SK-N-SH (cell line): ENCODE measurements around the gene COL15A1. TPM values are rescaled to one million over a fixed set of nuclear protein-coding genes. Genes with fewer than 3 reads are reported as not detected.

Source experiments
- CTCF ChIA-PET: fragments of 300-600, 350-600 bp; formaldehyde crosslinking; extraction: SDS; loops from one replicate; lab custom pipeline; 2021; lab: Yijun Ruan, JAX
- POLR2A ChIA-PET: fragments of 350-600 bp; sonication (Branson Sonifier 250); formaldehyde crosslinking; extraction: SDS; loops from one replicate; lab custom pipeline; 2020; ENCODE audit warnings: antibody characterized with exemption, inconsistent platforms; lab: Yijun Ruan, JAX
- DNase-seq: peaks from one replicate; pipeline ENCODE4 v3.0.0; 2012
- H2AFZ ChIP-seq: fragments of 200-600 bp; sonication (generic); 2 replicates; pipeline ENCODE4 v1.8.1; 2016; ENCODE audit warnings: antibody characterized with exemption, mild to moderate bottlenecking, low read depth
- H3F3A ChIP-seq: fragments of 200-600 bp; sonication (generic); replicated peaks from 2 replicates; pipeline ENCODE3; 2016; ENCODE audit warnings: antibody characterized with exemption, mild to moderate bottlenecking; ENCODE audit not compliant: insufficient read depth
- H3K27ac ChIP-seq, 2 experiments: fragments of 200-500 bp in 1 of 2; fragments of 200-600 bp in 1 of 2; sonication (Bioruptor generic) in 1 of 2; sonication (generic), shearing (Covaris generic) in 1 of 2; 2 replicates each; pipeline versions ENCODE4 v1.5.1 to v1.6.1; 2014 to 2016; ENCODE audit warnings: low read depth in 2 of 2, inconsistent platforms in 1 of 2, low read length in 1 of 2, mild to moderate bottlenecking in 1 of 2, mixed read lengths in 1 of 2
- H3K27me3 ChIP-seq: fragments of 200-600 bp; sonication (generic), shearing (Covaris generic); 2 replicates; pipeline ENCODE4 v1.6.1; 2016; ENCODE audit warnings: mixed run types; ENCODE audit not compliant: insufficient read depth
- H3K36me3 ChIP-seq, 2 experiments: fragments of 200-500 bp in 1 of 2; fragments of 200-600 bp in 1 of 2; sonication (Bioruptor generic) in 1 of 2; sonication (generic) in 1 of 2; replicated peaks in 1 of 2; 2 replicates each; pipeline versions ENCODE3 to v1.5.1; 2014 to 2016; ENCODE audit warnings: low read length in 1 of 2, mild to moderate bottlenecking in 1 of 2; ENCODE audit not compliant: insufficient read depth in 2 of 2, control insufficient read depth in 1 of 2
- H3K4me1 ChIP-seq, 2 experiments: fragments of 200-500 bp in 1 of 2; fragments of 200-600 bp in 1 of 2; sonication (Bioruptor generic) in 1 of 2; sonication (generic), shearing (Covaris generic) in 1 of 2; 2 replicates each; pipeline versions ENCODE4 v1.5.1 to v1.6.1; 2014 to 2016; ENCODE audit warnings: low read depth in 1 of 2, low read length in 1 of 2, mixed run types in 1 of 2; ENCODE audit not compliant: insufficient read depth in 2 of 2, control insufficient read depth in 1 of 2
- H3K4me2 ChIP-seq: fragments of 200-600 bp; sonication (generic), shearing (Covaris generic); 2 replicates; pipeline ENCODE4 v1.6.1; 2017; ENCODE audit warnings: mixed run types
- H3K4me3 ChIP-seq, 2 experiments: fragments of 200-500 bp in 1 of 2; fragments of 200-600 bp in 1 of 2; sonication (Bioruptor generic) in 1 of 2; sonication (generic), shearing (Covaris generic) in 1 of 2; 2 replicates each; pipeline versions ENCODE4 v1.5.1 to v1.8.1; 2014 to 2016; ENCODE audit warnings: low read depth in 2 of 2, inconsistent platforms in 1 of 2, low read length in 1 of 2, mild to moderate bottlenecking in 1 of 2, mixed read lengths in 1 of 2, moderate library complexity in 1 of 2
- H3K79me2 ChIP-seq: fragments of 200-600 bp; sonication (generic); 2 replicates; pipeline ENCODE4 v1.8.1; 2017; ENCODE audit warnings: mild to moderate bottlenecking; ENCODE audit not compliant: insufficient read depth
- H3K9ac ChIP-seq: fragments of 200-600 bp; sonication (generic); 2 replicates; pipeline ENCODE4 v1.6.1; 2017; ENCODE audit warnings: mixed run types
- H3K9me2 ChIP-seq: fragments of 200-600 bp; sonication (generic); 2 replicates; pipeline ENCODE4 v1.6.1; 2017; ENCODE audit warnings: mixed run types
- H3K9me3 ChIP-seq: fragments of 200-600 bp; sonication (generic); 2 replicates; pipeline ENCODE4 v1.6.1; 2017; ENCODE audit warnings: mixed run types, mild to moderate bottlenecking, moderate library complexity
- H4K20me1 ChIP-seq: fragments of 200-600 bp; sonication (generic); 2 replicates; pipeline ENCODE4 v1.6.1; 2017; ENCODE audit warnings: mild to moderate bottlenecking, mixed run types; ENCODE audit not compliant: insufficient read depth
- ELF1 ChIP-seq: IDR thresholded peaks from 2 replicates; pipeline ENCODE4 v1.4.0; 2012
- FOSL2 ChIP-seq: IDR thresholded peaks from 2 replicates; pipeline ENCODE4 v1.4.0; 2012; ENCODE audit warnings: low read depth, mild to moderate bottlenecking, moderate library complexity, borderline replicate concordance
- FOXM1 ChIP-seq: IDR thresholded peaks from 2 replicates; pipeline ENCODE4 v1.4.0; 2012; ENCODE audit warnings: low read depth, mild to moderate bottlenecking
- GABPA ChIP-seq: IDR thresholded peaks from 2 replicates; pipeline ENCODE4 v1.4.0; 2012; ENCODE audit warnings: low read depth, mild to moderate bottlenecking
- GATA2 ChIP-seq: sonication (generic); formaldehyde crosslinking; IDR thresholded peaks from 2 replicates; pipeline ENCODE4 v1.5.0; 2020; ENCODE audit warnings: mild to moderate bottlenecking, missing genetic modification reagents
- JUND ChIP-seq: IDR thresholded peaks from 2 replicates; pipeline ENCODE4 v1.4.0; 2012
- MXI1 ChIP-seq: IDR thresholded peaks from 2 replicates; pipeline ENCODE4 v1.6.1; 2012; ENCODE audit warnings: mild to moderate bottlenecking, low read depth, low read length, improper control_type of control experiment
- NRF1 ChIP-seq: IDR thresholded peaks from 2 replicates; pipeline ENCODE4 v1.6.1; 2012; ENCODE audit warnings: low read depth, mild to moderate bottlenecking, low read length
- POLR2AphosphoS5 ChIP-seq: IDR thresholded peaks from 2 replicates; pipeline ENCODE4 v1.6.1; 2012; ENCODE audit warnings: low read depth, low read length
- RAD21 ChIP-seq: IDR thresholded peaks from 2 replicates; pipeline ENCODE4 v1.6.1; 2012; ENCODE audit warnings: mild to moderate bottlenecking, low read length
- RFX5 ChIP-seq: IDR thresholded peaks from 2 replicates; pipeline ENCODE4 v1.6.1; 2012; ENCODE audit warnings: mild to moderate bottlenecking, improper control_type of control experiment, low read length
- RXRA ChIP-seq: IDR thresholded peaks from 2 replicates; pipeline ENCODE4 v1.4.0; 2012; ENCODE audit warnings: low read depth, mild to moderate bottlenecking, borderline replicate concordance
- TAF1 ChIP-seq: IDR thresholded peaks from 2 replicates; pipeline ENCODE4 v1.6.1; 2012; ENCODE audit warnings: low read depth, mild to moderate bottlenecking, low read length, moderate library complexity, borderline replicate concordance
- TEAD4 ChIP-seq: IDR thresholded peaks from 2 replicates; pipeline ENCODE4 v1.4.0; 2012; ENCODE audit warnings: mild to moderate bottlenecking, borderline replicate concordance; ENCODE audit not compliant: insufficient read depth
- YY1 ChIP-seq: IDR thresholded peaks from 2 replicates; pipeline ENCODE4 v1.4.0; 2012; ENCODE audit warnings: low read depth, mild to moderate bottlenecking
- WGBS: methylation state at CpG from one replicate; pipeline ENCODE4 v1.1.6; 2017; ENCODE audit warnings: low lambda C conversion rate; 5-methylcytosine and 5-hydroxymethylcytosine counted together
- polyA plus RNA-seq, 3 experiments: library from polyadenylated mRNA; depleted of rRNA; stranded (reverse); fragments of >200 nt; gene quantifications; 2 replicates each; pipeline ENCODE4 v1.2.3, GENCODE V29; 2012
- TF ChIP-seq, protein P1 (sequence below): fragments of 150-350 bp; IDR thresholded peaks from 2 replicates; pipeline ENCODE4 v1.6.1; 2016; ENCODE audit warnings: mild to moderate bottlenecking, low read depth, low read length
- TF ChIP-seq, protein P2 (sequence below): IDR thresholded peaks from 2 replicates; pipeline ENCODE4 v1.4.0; 2012; ENCODE audit warnings: low read depth
- TF ChIP-seq, protein P3 (sequence below): IDR thresholded peaks from 2 replicates; pipeline ENCODE4; 2012
- TF ChIP-seq, protein P4 (sequence below): fragments of 150-350 bp; IDR thresholded peaks from 2 replicates; pipeline ENCODE4 v1.6.1; 2017; ENCODE audit warnings: antibody characterized with exemption, low read length, low read depth, borderline replicate concordance
- TF ChIP-seq, protein P5 (sequence below): IDR thresholded peaks from 2 replicates; pipeline ENCODE4 v1.4.0; 2012; ENCODE audit warnings: low read depth, borderline replicate concordance

COL15A1 gene
- polyA plus RNA-seq, 1 of the 3 experiments (the other 2 are of a cell fraction) = 0.84 TPM

DNA sequence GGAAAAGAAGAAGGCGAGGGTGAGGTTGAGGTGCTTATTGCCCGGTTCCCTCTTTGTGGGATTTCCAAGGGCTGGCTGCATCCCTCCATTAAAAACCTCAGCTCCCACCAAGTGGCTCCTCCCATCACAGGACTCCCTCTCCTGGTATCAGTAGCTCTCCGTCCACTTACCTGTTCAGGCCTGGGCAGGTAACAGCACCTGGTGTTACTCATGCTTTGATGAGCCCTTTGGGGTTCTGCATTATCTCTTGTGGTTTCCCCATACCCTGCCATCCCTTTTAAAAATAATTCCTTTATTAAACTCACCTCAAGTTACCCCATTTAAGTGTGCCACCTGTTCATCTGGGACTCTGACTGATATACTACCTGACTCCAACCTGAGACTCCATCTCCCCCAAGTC, 143.8 kb downstream of the COL15A1 start:
- no peaks in the 10 kb centered on the region for H3K27me3 ChIP-seq
- no peak overlapping the region for H2AFZ ChIP-seq
- H3K4me1 ChIP-seq = no peaks in the 10 kb centered on the region
- no peaks in the 10 kb centered on the region for H3K9me3 ChIP-seq
- DNase-seq = no peak
- TF ChIP-seq GATA2 (CRISPR knock-in tag) = no peak
- no peak for TF ChIP-seq TEAD4
- TF ChIP-seq, protein P1, sequence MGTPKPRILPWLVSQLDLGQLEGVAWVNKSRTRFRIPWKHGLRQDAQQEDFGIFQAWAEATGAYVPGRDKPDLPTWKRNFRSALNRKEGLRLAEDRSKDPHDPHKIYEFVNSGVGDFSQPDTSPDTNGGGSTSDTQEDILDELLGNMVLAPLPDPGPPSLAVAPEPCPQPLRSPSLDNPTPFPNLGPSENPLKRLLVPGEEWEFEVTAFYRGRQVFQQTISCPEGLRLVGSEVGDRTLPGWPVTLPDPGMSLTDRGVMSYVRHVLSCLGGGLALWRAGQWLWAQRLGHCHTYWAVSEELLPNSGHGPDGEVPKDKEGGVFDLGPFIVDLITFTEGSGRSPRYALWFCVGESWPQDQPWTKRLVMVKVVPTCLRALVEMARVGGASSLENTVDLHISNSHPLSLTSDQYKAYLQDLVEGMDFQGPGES = no peak
- no peak for TF ChIP-seq MXI1
- no peak for TF ChIP-seq JUND
- TF ChIP-seq RFX5 = no peak
- TF ChIP-seq ELF1 = no peak
- no peak for TF ChIP-seq NRF1
- TF ChIP-seq, protein P2, sequence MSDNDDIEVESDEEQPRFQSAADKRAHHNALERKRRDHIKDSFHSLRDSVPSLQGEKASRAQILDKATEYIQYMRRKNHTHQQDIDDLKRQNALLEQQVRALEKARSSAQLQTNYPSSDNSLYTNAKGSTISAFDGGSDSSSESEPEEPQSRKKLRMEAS = no peak
- no peak for TF ChIP-seq TAF1
- TF ChIP-seq, protein P3, sequence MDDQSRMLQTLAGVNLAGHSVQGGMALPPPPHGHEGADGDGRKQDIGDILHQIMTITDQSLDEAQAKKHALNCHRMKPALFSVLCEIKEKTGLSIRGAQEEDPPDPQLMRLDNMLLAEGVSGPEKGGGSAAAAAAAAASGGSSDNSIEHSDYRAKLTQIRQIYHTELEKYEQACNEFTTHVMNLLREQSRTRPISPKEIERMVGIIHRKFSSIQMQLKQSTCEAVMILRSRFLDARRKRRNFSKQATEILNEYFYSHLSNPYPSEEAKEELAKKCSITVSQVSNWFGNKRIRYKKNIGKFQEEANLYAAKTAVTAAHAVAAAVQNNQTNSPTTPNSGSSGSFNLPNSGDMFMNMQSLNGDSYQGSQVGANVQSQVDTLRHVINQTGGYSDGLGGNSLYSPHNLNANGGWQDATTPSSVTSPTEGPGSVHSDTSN = no peak
- TF ChIP-seq, protein P4, sequence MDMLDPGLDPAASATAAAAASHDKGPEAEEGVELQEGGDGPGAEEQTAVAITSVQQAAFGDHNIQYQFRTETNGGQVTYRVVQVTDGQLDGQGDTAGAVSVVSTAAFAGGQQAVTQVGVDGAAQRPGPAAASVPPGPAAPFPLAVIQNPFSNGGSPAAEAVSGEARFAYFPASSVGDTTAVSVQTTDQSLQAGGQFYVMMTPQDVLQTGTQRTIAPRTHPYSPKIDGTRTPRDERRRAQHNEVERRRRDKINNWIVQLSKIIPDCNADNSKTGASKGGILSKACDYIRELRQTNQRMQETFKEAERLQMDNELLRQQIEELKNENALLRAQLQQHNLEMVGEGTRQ = no peak
- no peak overlapping the region for H3K4me2 ChIP-seq
- no peak overlapping the region for H3K9ac ChIP-seq
- no peaks in the 10 kb centered on the region for H4K20me1 ChIP-seq
- CTCF ChIA-PET = no interaction called here
- no peak overlapping the region for H3K4me3 ChIP-seq
- no peaks in the 10 kb centered on the region for H3K36me3 ChIP-seq
- no peaks in the 10 kb centered on the region for H3K9me2 ChIP-seq
- no peaks in the 10 kb centered on the region for H3K79me2 ChIP-seq
- peaks cover 5% of the 10 kb centered on the region for H3F3A ChIP-seq
- POLR2A ChIA-PET = no interaction called here
- 78% methylated on average over 3 of the region's 3 CpGs for WGBS
- no peak overlapping the region for H3K27ac ChIP-seq

DNA sequence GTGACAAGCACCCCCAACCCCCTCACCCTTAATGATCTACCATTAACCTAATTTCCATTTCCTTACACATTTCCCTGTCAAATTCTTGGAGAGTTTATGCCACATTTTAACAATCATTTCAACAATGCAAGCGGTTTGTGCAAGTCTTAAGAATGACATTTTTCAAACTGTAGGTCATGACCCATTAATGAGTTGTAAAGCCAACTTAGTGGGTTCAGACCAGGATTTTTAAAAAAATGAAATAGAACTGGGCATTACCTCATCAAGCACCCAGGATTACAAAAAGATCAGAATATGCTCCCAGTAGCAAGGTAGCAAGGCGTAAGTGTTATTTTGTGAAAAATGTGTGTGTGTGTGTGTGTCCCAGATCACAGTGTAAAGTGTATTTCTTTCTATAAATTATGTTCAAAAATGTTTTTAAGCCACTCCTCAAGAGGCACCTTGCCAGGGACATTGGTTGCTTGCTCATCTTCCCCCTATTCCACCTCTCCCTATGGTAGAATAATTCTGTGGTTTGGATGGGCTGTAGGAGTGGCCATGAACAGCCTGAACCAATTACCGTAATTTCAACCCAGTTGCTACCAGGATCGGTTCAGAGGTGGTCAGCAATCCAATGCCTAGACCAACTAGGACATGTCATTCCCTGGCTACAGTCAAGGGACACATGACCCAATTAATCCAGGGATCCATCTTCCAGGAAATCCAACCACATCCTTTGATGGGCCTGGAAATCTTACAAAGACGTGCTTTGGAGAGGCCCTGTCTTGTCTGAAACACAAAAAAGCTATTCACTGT, 146.8 kb downstream of the COL15A1 start:
- Histone ChIP-seq H2AFZ (no peak overlapping the region), H3K4me1 (no peaks in the 10 kb centered on the region), H3K9me2 (no peaks in the 10 kb centered on the region), H4K20me1 (no peaks in the 10 kb centered on the region), H3K4me2 (no peak overlapping the region), H3K36me3 (no peaks in the 10 kb centered on the region), H3K4me3 (no peak overlapping the region), H3K27me3 (no peaks in the 10 kb centered on the region), H3K27ac (no peak overlapping the region), H3K79me2 (no peaks in the 10 kb centered on the region), H3K9me3 (no peaks in the 10 kb centered on the region), H3F3A (peaks cover 5% of the 10 kb centered on the region), H3K9ac (no peak overlapping the region)
- TF ChIP-seq YY1 = no peak
- no peak for TF ChIP-seq ELF1
- no peak for TF ChIP-seq RXRA
- no peak for TF ChIP-seq FOXM1
- TF ChIP-seq GABPA = no peak
- no peak for TF ChIP-seq TEAD4
- TF ChIP-seq POLR2AphosphoS5 = no peak
- no peak for TF ChIP-seq FOSL2
- TF ChIP-seq, protein P3 = no peak
- no peak for TF ChIP-seq RAD21
- TF ChIP-seq, protein P5, sequence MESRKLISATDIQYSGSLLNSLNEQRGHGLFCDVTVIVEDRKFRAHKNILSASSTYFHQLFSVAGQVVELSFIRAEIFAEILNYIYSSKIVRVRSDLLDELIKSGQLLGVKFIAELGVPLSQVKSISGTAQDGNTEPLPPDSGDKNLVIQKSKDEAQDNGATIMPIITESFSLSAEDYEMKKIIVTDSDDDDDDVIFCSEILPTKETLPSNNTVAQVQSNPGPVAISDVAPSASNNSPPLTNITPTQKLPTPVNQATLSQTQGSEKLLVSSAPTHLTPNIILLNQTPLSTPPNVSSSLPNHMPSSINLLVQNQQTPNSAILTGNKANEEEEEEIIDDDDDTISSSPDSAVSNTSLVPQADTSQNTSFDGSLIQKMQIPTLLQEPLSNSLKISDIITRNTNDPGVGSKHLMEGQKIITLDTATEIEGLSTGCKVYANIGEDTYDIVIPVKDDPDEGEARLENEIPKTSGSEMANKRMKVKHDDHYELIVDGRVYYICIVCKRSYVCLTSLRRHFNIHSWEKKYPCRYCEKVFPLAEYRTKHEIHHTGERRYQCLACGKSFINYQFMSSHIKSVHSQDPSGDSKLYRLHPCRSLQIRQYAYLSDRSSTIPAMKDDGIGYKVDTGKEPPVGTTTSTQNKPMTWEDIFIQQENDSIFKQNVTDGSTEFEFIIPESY = no peak
- TF ChIP-seq, protein P4 = no peak
- POLR2A ChIA-PET = no interaction called here
- DNase-seq = no peak
- 55% methylated on average over 3 of the region's 5 CpGs for WGBS
- CTCF ChIA-PET = interaction anchor here (0.6 to 2.9 kb wide), 2 partner anchors 13 to 1621 kb away, joined by 3 to 7 read pairs; no protein-coding TSS in a partner anchor
